AG09319 (cell line): ENCODE data around the gene GUCY2C.
"Not testable (repeated sequence)": the region's sequence is repeated elsewhere in the genome, so short reads cannot be mapped to it uniquely, and the experiment has no call there.

ENCODE experiments used
- DNase-seq: peaks from one replicate; pipeline ENCODE4 v3.0.0-alpha.2; 2010; ENCODE audit warnings: low read depth; ENCODE audit errors: extremely low read depth
- CTCF ChIP-seq: IDR thresholded peaks from 2 replicates; pipeline ENCODE4 v1.5.1; 2011; ENCODE audit warnings: low read depth, mild to moderate bottlenecking, inconsistent platforms, low read length, moderate library complexity

GUCY2C gene

GRCh38 chr12:14695715-14696141, 671 bp downstream of the GUCY2C start:
- TF ChIP-seq CTCF: no peak

GRCh38 chr12:14694970-14695369, 1.4 kb downstream of the GUCY2C start:
- no peak for TF ChIP-seq CTCF

More at GRCh38 chr12:14695715-14696141, 671 bp downstream of the GUCY2C start:
- DNase-seq: no peak

GRCh38 chr12:14694145-14694714, 2.2 kb downstream of the GUCY2C start:
- DNase-seq: no peak
- TF ChIP-seq CTCF: no peak

More at GRCh38 chr12:14694970-14695369, 1.4 kb downstream of the GUCY2C start:
- no peak for DNase-seq

- DNase-seq: no peak
- TF ChIP-seq CTCF: no peak
These were observed 3.3 kb downstream of the GUCY2C start for GRCh38 chr12:14693116-14693515.

GRCh38 chr12:14691560-14691959, 4.8 kb downstream of the GUCY2C start:
- TF ChIP-seq CTCF: no peak
- no peak for DNase-seq

GRCh38 chr12:14689996-14690395, 6.4 kb downstream of the GUCY2C start:
- no peak for TF ChIP-seq CTCF

GRCh38 chr12:14689144-14689543, 7.3 kb downstream of the GUCY2C start:
- no peak for DNase-seq
- TF ChIP-seq CTCF: no peak

More at GRCh38 chr12:14689996-14690395, 6.4 kb downstream of the GUCY2C start:
- no peak for DNase-seq

- not testable (repeated sequence) for DNase-seq
These were observed 14.2 kb downstream of the GUCY2C start for GRCh38 chr12:14682231-14682630.
